ENCODE results near the gene CRADD.

DNA sequence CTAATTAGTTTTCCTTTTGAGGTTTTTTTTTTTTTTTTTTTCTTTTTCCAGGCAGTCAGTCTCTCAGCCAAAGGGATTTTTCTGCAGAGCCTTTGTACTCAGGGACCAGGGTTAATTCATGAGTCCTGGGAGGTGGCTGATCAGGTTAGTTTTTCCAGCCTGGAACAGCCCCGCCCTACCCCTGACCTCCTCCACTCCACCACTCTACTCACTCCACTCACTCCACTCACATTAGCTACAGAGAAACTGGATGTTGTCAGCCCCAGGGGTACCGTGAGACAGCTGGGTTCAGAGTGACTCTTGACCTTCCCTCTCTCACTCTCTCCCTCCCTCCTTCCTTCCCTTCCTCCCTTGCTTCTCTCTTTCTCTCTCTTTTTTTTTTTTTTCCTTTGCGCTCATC lies 161.0 kb downstream of the CRADD start:
- TF ChIP-seq POLR2AphosphoS5 (IDR thresholded peaks at IDR 0.05; ENCODE audit: borderline replicate concordance, low read depth, low read length) (no peak), EZH2 (IDR thresholded peaks at IDR 0.05) (no peak)
